Activated B cell treated with CpG ODN at 0.5 μM for 24 hours (primary cell): ENCODE measurements around the gene LGALS12. TPM values are rescaled to one million over a fixed set of nuclear protein-coding genes. Genes with fewer than 3 reads are reported as not detected.
A peak's percentile ranks its signal among the peaks of the same experiment; 100 is the strongest.
"Not testable (repeated sequence)": the region's sequence is repeated elsewhere in the genome, so short reads cannot be mapped to it uniquely, and the experiment has no call there.

ENCODE experiments used
- ATAC-seq: fragments of 200-7000 bp; cut with Tn5 transposase; one replicate; pipeline ENCODE4 v1.10.0; 2021; ENCODE audit warnings: low read depth, mild to moderate bottlenecking, moderate library complexity
- CTCF ChIA-PET: fragments of 350-600 bp; sonication (Branson Sonifier 250); formaldehyde crosslinking; loops from one replicate; lab custom pipeline; 2021; ENCODE audit warnings: antibody characterized with exemption; lab: Charles Lee
- POLR2A ChIA-PET: fragments of 350-600 bp; sonication (Branson Sonifier 250); formaldehyde crosslinking; loops from one replicate; lab custom pipeline; 2021; ENCODE audit warnings: antibody characterized with exemption; lab: Charles Lee
- DNase-seq: peaks from one replicate; pipeline ENCODE4 v3.0.0; 2022
- H3K27ac Mint-ChIP-seq: one replicate; pipeline ENCODE4 v1.8.0; 2020; ENCODE audit warnings: mixed read lengths
- H3K27me3 Mint-ChIP-seq: one replicate; pipeline ENCODE4 v1.8.0; 2021; ENCODE audit warnings: mixed read lengths
- H3K36me3 Mint-ChIP-seq: one replicate; pipeline ENCODE4 v1.8.0; 2021; ENCODE audit warnings: low read depth, mixed read lengths
- H3K4me1 Mint-ChIP-seq: one replicate; pipeline ENCODE4 v1.8.0; 2021; ENCODE audit warnings: mixed read lengths
- H3K4me3 Mint-ChIP-seq: one replicate; pipeline ENCODE4 v1.8.0; 2020; ENCODE audit warnings: mild to moderate bottlenecking, mixed read lengths
- H3K9me3 Mint-ChIP-seq: one replicate; pipeline ENCODE4 v1.8.0; 2020; ENCODE audit warnings: mixed read lengths
- intact Hi-C: fragments of 100-400 bp; cut with micrococcal nuclease; formaldehyde crosslinking; loops from one replicate; pipeline ENCODE4 v1.15.1; 2024
- total RNA-seq: library from RNA; stranded (reverse); gene quantifications from 2 replicates; pipeline ENCODE4 v1.2.3, GENCODE V29; 2022
- TF ChIP-seq, protein P1 (sequence below): fragments of 200-600 bp; IDR thresholded peaks from one replicate; pipeline ENCODE4 v1.8.0; 2022; ENCODE audit warnings: antibody characterized with exemption, mild to moderate bottlenecking

Gene LGALS12
- total RNA-seq, 1 donor from 2014 or later: not detected

DNA sequence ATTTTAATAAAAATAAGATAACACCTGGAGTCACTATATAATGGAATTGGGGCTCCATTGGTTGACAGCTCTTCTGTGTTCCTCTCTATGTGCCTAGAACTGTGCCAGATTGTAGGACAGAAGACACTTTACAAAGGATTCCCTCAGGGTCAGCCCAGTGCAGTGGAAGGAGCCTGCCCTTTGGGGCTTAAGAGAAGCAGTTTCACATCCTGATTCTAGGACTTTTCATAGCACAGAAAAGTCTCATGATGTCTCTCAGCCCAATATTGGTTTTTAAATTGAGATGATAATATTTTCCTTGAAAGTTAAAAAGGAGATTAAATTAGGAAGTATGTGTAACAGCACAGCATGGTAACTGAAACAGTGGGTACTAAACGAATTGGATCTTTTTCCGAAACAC, 37.8 kb downstream of the LGALS12 start:
- no peak overlapping the region for H3K27ac Mint-ChIP-seq
- no peaks in the 10 kb centered on the region for H3K27me3 Mint-ChIP-seq
- TF ChIP-seq, protein P1, sequence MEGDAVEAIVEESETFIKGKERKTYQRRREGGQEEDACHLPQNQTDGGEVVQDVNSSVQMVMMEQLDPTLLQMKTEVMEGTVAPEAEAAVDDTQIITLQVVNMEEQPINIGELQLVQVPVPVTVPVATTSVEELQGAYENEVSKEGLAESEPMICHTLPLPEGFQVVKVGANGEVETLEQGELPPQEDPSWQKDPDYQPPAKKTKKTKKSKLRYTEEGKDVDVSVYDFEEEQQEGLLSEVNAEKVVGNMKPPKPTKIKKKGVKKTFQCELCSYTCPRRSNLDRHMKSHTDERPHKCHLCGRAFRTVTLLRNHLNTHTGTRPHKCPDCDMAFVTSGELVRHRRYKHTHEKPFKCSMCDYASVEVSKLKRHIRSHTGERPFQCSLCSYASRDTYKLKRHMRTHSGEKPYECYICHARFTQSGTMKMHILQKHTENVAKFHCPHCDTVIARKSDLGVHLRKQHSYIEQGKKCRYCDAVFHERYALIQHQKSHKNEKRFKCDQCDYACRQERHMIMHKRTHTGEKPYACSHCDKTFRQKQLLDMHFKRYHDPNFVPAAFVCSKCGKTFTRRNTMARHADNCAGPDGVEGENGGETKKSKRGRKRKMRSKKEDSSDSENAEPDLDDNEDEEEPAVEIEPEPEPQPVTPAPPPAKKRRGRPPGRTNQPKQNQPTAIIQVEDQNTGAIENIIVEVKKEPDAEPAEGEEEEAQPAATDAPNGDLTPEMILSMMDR: no peak
- ChIA-PET POLR2A (no interaction called here), CTCF (no interaction called here)
- no peak for DNase-seq
- H3K9me3 Mint-ChIP-seq: no peaks in the 10 kb centered on the region
- peaks cover 6% of the 10 kb centered on the region for H3K36me3 Mint-ChIP-seq
- peak; percentile 60 for ATAC-seq
- intact Hi-C loops: loop anchor here (2.0 kb wide), 1 partner anchor 23 kb away; no protein-coding TSS in a partner anchor
- peaks cover 13% of the 10 kb centered on the region for H3K4me1 Mint-ChIP-seq
- H3K4me3 Mint-ChIP-seq: no peak overlapping the region

DNA sequence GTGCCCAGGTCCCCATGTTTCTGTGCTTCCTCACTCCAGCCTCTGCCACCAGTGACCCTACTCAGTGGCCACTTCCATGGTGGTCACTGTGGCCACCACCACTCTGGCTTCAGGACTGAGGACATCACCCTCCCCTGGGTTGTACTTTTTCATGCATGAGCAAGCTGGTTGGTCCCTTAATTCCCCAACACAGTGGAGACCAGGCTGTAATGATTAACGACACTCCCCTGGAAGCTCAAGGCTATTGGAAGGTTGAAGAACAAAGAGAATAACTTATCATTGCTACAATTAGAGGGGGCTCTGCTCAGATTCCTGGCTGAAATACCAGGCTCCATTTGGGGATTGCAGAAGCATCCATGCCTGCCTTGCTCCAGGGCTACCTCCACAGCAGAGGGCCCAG, 41.2 kb downstream of the LGALS12 start:
- intact Hi-C loops: no loop called here
- H3K27me3 Mint-ChIP-seq: peaks cover 6% of the 10 kb centered on the region
- no peak overlapping the region for H3K4me3 Mint-ChIP-seq
- TF ChIP-seq, protein P1: no peak
- CTCF ChIA-PET: no interaction called here
- no peak overlapping the region for H3K27ac Mint-ChIP-seq
- H3K4me1 Mint-ChIP-seq: peaks cover 25% of the 10 kb centered on the region
- peaks cover 6% of the 10 kb centered on the region for H3K36me3 Mint-ChIP-seq
- POLR2A ChIA-PET: no interaction called here
- no peak for DNase-seq
- ATAC-seq: no peak
- H3K9me3 Mint-ChIP-seq: no peaks in the 10 kb centered on the region

DNA sequence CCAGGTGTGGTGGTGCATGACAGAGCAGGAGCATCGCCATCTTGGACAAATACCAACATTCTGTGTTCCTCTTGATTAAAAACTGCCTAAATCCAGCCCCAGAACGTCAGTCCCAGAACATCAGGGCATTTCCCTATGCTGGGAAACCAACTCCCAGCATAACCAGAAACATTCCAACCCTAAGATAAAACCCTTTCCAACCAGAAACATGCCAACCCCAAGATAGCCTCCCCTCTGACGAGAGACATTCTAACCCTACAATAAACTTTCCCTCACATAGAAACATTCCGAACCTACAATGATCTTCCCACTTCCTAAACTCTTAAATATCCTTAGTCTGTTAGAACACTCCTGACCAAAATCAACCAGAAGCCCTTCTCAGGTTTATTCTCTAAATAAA, 42.3 kb downstream of the LGALS12 start:
- no peak overlapping the region for H3K4me3 Mint-ChIP-seq
- peaks cover 6% of the 10 kb centered on the region for H3K27me3 Mint-ChIP-seq
- no peak for DNase-seq
- TF ChIP-seq, protein P1: no peak
- CTCF ChIA-PET: no interaction called here
- intact Hi-C loops: no loop called here
- no peak for ATAC-seq
- no peak overlapping the region for H3K27ac Mint-ChIP-seq
- H3K9me3 Mint-ChIP-seq: no peaks in the 10 kb centered on the region
- peaks cover 6% of the 10 kb centered on the region for H3K36me3 Mint-ChIP-seq
- H3K4me1 Mint-ChIP-seq: peaks cover 32% of the 10 kb centered on the region
- POLR2A ChIA-PET: no interaction called here

DNA sequence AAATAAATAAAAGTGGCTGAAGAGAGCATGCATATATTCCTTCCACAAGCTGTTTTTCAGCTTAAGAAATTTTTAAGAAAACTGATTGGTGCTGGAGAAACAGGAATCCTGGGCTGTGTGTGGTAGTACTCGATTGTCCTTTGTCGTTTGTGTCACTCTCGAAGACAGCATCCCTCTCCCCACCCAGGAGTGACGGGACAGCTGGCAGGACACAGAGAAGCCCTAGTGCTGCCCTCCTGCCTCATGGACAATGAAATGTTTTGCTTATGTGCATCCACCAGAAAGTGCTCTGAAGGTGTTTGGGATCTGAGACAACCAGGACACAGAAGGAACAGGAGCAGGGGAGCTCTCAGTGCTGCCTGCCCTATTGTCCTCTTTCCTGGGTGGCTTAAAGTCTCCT, 43.5 kb downstream of the LGALS12 start:
- DNase-seq (no peak), ATAC-seq (no peak)
- Mint-ChIP-seq H3K4me1 (peaks cover 31% of the 10 kb centered on the region), H3K27ac (no peak overlapping the region), H3K27me3 (peaks cover 6% of the 10 kb centered on the region), H3K4me3 (no peak overlapping the region), H3K36me3 (peaks cover 6% of the 10 kb centered on the region), H3K9me3 (no peaks in the 10 kb centered on the region)
- ChIA-PET CTCF (no interaction called here), POLR2A (no interaction called here)
- intact Hi-C loops: no loop called here
- TF ChIP-seq, protein P1: no peak

DNA sequence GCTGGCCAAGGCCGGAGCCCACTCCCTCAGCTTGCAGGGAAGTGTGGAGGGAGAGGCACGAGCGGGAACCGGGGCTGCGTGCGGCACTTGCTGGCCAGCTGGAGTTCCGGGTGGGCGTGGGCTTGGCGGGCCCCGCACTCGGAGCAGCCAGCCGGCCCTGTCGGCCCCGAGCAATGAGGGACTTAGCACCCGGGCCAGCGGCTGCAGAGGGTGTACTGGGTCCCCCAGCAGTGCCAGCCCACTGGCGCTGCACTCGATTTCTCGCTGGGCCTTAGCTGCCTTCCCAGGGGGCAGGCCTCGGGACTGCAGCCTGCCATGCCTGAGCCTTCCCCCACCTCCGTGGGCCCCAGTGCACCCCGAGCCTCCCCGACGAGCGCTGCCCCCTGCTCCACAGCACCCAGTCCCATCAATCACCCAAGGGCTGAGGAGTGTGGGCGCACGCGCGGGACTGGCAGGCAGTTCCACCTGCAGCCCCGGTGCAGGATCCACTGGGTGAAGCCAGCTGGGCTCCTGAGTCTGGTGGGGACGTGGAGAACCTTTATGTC, 44.3 kb downstream of the LGALS12 start:
- H3K9me3 Mint-ChIP-seq, CTCF ChIA-PET, H3K4me3 Mint-ChIP-seq, DNase-seq, POLR2A ChIA-PET, H3K27ac Mint-ChIP-seq, H3K27me3 Mint-ChIP-seq, ATAC-seq, H3K36me3 Mint-ChIP-seq: not testable (repeated sequence)
- intact Hi-C loops: loop anchor here (10.0 kb wide), 1 partner anchor 65 kb away; no protein-coding TSS in a partner anchor
- H3K4me1 Mint-ChIP-seq: peaks cover 31% of the 10 kb centered on the region
